Tibial nerve (tissue), 4 donors: ENCODE data around the gene GALNT14.

Experiments used
- CTCF ChIP-seq, 5 experiments: fragments of 200-600 bp in 3 of 5; fragments of 450-650 bp in 2 of 5; sonication (generic) in 3 of 5; IDR thresholded peaks; one replicate each; pipeline ENCODE4 v1.5.1; 2016 to 2019; ENCODE audit warnings: antibody characterized with exemption in 5 of 5, mild to moderate bottlenecking in 3 of 5, moderate library complexity in 2 of 5
- EP300 ChIP-seq, 2 donors: sonication (generic); formaldehyde crosslinking; IDR thresholded peaks; one replicate each; pipeline ENCODE4 v1.6.1; 2017; ENCODE audit warnings: antibody characterized with exemption in 2 of 2, mild to moderate bottlenecking in 1 of 2
- POLR2A ChIP-seq, 2 donors: fragments of 450-650 bp; IDR thresholded peaks; one replicate each; pipeline ENCODE4 v1.6.1; 2017; ENCODE audit warnings: antibody characterized with exemption in 2 of 2, mild to moderate bottlenecking in 2 of 2, moderate library complexity in 2 of 2

GRCh38 chr2:30990176-30990575 is 148.1 kb downstream of the GALNT14 start:
- TF ChIP-seq POLR2A (IDR thresholded peaks at IDR 0.05): no peak
- TF ChIP-seq CTCF (IDR thresholded peaks at IDR 0.05): no peak
- no peak for TF ChIP-seq EP300 (IDR thresholded peaks at IDR 0.05)
